HEK293 (cell line): ENCODE data around the gene GORAB.

Source experiments
- CTCF ChIA-PET: fragments of 350-600 bp; formaldehyde crosslinking; extraction: SDS; loops from one replicate; lab custom pipeline; 2021; ENCODE audit warnings: antibody characterized with exemption; lab: Yijun Ruan, JAX
- POLR2A ChIA-PET: fragments of 300-600 bp; formaldehyde crosslinking; extraction: SDS; loops from one replicate; lab custom pipeline; 2020; ENCODE audit warnings: antibody characterized with exemption, inconsistent platforms; lab: Yijun Ruan, JAX
- H3K27ac ChIP-seq: fragments of 200-500 bp; sonication (Bioruptor generic); 2 replicates; pipeline ENCODE4 v1.5.1; 2014; ENCODE audit warnings: low read depth, low read length, control low read depth, inconsistent platforms; ENCODE audit errors: extremely low read depth
- H3K36me3 ChIP-seq, 2 experiments: fragments of 200-500 bp in 1 of 2; sonication (Bioruptor generic) in 1 of 2; 1 replicate in 1 of 2; 2 replicates in 1 of 2; pipeline ENCODE4 v1.5.1; 2014 to 2017; ENCODE audit warnings: inconsistent platforms in 2 of 2, low read length in 2 of 2; ENCODE audit not compliant: control insufficient read depth in 2 of 2, insufficient read depth in 1 of 2
- H3K4me1 ChIP-seq: fragments of 200-500 bp; sonication (Bioruptor generic); 2 replicates; pipeline ENCODE4 v1.5.1; 2014; ENCODE audit warnings: mild to moderate bottlenecking, low read length, inconsistent platforms; ENCODE audit not compliant: control insufficient read depth, insufficient read depth
- H3K4me3 ChIP-seq: 2 replicates; pipeline ENCODE4 v1.5.1; 2011; ENCODE audit warnings: low read depth, mild to moderate bottlenecking, control low read depth, low read length, moderate library complexity
- H3K9me3 ChIP-seq: fragments of 200-500 bp; sonication (Bioruptor generic); 2 replicates; pipeline ENCODE4 v1.5.1; 2014; ENCODE audit warnings: low read depth, low read length, inconsistent platforms; ENCODE audit not compliant: control insufficient read depth, insufficient read depth
- AEBP2 ChIP-seq: fragments of 450-650 bp; formaldehyde crosslinking; IDR thresholded peaks from 2 replicates; pipeline ENCODE4 v1.5.1; 2016; ENCODE audit warnings: missing biosample characterization, missing genetic modification characterization, borderline replicate concordance
- EGR2 ChIP-seq: fragments of 450-650 bp; formaldehyde crosslinking; IDR thresholded peaks from 2 replicates; pipeline ENCODE4 v1.5.1; 2016; ENCODE audit warnings: low read depth, missing biosample characterization, missing genetic modification characterization
- KLF1 ChIP-seq: fragments of 450-650 bp; formaldehyde crosslinking; IDR thresholded peaks from 2 replicates; pipeline ENCODE4 v1.5.1; 2016; ENCODE audit warnings: missing biosample characterization, missing genetic modification characterization
- KLF8 ChIP-seq: fragments of 450-650 bp; formaldehyde crosslinking; IDR thresholded peaks from 2 replicates; pipeline ENCODE4 v1.5.1; 2016; ENCODE audit warnings: missing biosample characterization, missing genetic modification characterization
- OSR2 ChIP-seq: fragments of 450-650 bp; formaldehyde crosslinking; IDR thresholded peaks from 2 replicates; pipeline ENCODE4 v1.5.1; 2016; ENCODE audit warnings: missing biosample characterization, missing genetic modification characterization
- PRDM4 ChIP-seq: fragments of 450-650 bp; formaldehyde crosslinking; IDR thresholded peaks from 2 replicates; pipeline ENCODE4 v1.5.1; 2017; ENCODE audit warnings: missing biosample characterization, missing genetic modification characterization
- SETDB1 ChIP-seq: IDR thresholded peaks from one replicate; pipeline ENCODE4 v1.6.1; 2017; ENCODE audit warnings: mild to moderate bottlenecking, low read length, moderate library complexity, mixed read lengths; ENCODE audit not compliant: insufficient read length
- YY2 ChIP-seq: fragments of 450-650 bp; formaldehyde crosslinking; IDR thresholded peaks from 2 replicates; pipeline ENCODE4 v1.5.1; 2016; ENCODE audit warnings: missing biosample characterization, missing genetic modification characterization
- ZBTB48 ChIP-seq: fragments of 450-650 bp; formaldehyde crosslinking; IDR thresholded peaks from 2 replicates; pipeline ENCODE4 v1.5.1; 2016; ENCODE audit warnings: missing biosample characterization, missing genetic modification characterization
- ZBTB49 ChIP-seq: fragments of 450-650 bp; formaldehyde crosslinking; IDR thresholded peaks from 2 replicates; pipeline ENCODE4 v1.5.1; 2016; ENCODE audit warnings: missing biosample characterization, missing genetic modification characterization, low read depth
- ZNF16 ChIP-seq: fragments of 450-650 bp; formaldehyde crosslinking; IDR thresholded peaks from 2 replicates; pipeline ENCODE4 v1.5.1; 2016; ENCODE audit warnings: low read depth, missing biosample characterization, missing genetic modification characterization
- ZNF174 ChIP-seq: fragments of 450-650 bp; formaldehyde crosslinking; IDR thresholded peaks from 2 replicates; pipeline ENCODE4 v1.5.0; 2017; ENCODE audit warnings: missing biosample characterization, mild to moderate bottlenecking, missing genetic modification characterization
- ZNF23 ChIP-seq: fragments of 450-650 bp; formaldehyde crosslinking; IDR thresholded peaks from 2 replicates; pipeline ENCODE4 v1.5.1; 2016; ENCODE audit warnings: missing biosample characterization, missing genetic modification characterization, borderline replicate concordance
- ZNF24 ChIP-seq: fragments of 450-650 bp; formaldehyde crosslinking; IDR thresholded peaks from 2 replicates; pipeline ENCODE4 v1.5.1; 2016; ENCODE audit warnings: missing biosample characterization, missing genetic modification characterization
- ZNF341 ChIP-seq: fragments of 450-650 bp; formaldehyde crosslinking; IDR thresholded peaks from 2 replicates; pipeline ENCODE4; 2016; ENCODE audit warnings: low read depth, missing biosample characterization, missing genetic modification characterization
- ZNF350 ChIP-seq: fragments of 450-650 bp; formaldehyde crosslinking; IDR thresholded peaks from 2 replicates; pipeline ENCODE4 v1.5.0; 2017; ENCODE audit warnings: missing biosample characterization, mild to moderate bottlenecking, missing genetic modification characterization
- ZNF366 ChIP-seq: fragments of 450-650 bp; formaldehyde crosslinking; conservative IDR thresholded peaks from 2 replicates; pipeline ENCODE4 v1.5.1; 2016; ENCODE audit warnings: missing biosample characterization, missing genetic modification characterization
- ZNF391 ChIP-seq: fragments of 450-650 bp; formaldehyde crosslinking; IDR thresholded peaks from 2 replicates; pipeline ENCODE4 v1.5.1; 2016; ENCODE audit warnings: low read depth, missing biosample characterization, missing genetic modification characterization, borderline replicate concordance
- ZNF404 ChIP-seq: fragments of 450-650 bp; formaldehyde crosslinking; IDR thresholded peaks from 2 replicates; pipeline ENCODE4 v1.5.1; 2017; ENCODE audit warnings: missing biosample characterization, missing genetic modification characterization
- ZNF510 ChIP-seq: fragments of 450-650 bp; formaldehyde crosslinking; IDR thresholded peaks from 2 replicates; pipeline ENCODE4 v1.5.1; 2018; ENCODE audit warnings: mild to moderate bottlenecking, missing genetic modification characterization, missing biosample characterization; ENCODE audit not compliant: insufficient replicate concordance
- ZNF544 ChIP-seq: fragments of 450-650 bp; formaldehyde crosslinking; IDR thresholded peaks from 2 replicates; pipeline ENCODE4 v1.5.0; 2017; ENCODE audit warnings: missing biosample characterization, missing genetic modification characterization
- ZNF555 ChIP-seq: fragments of 450-650 bp; formaldehyde crosslinking; conservative IDR thresholded peaks from 2 replicates; pipeline ENCODE4 v1.5.1; 2017; ENCODE audit warnings: missing biosample characterization, mild to moderate bottlenecking, missing genetic modification characterization, inconsistent platforms
- ZNF610 ChIP-seq: fragments of 450-650 bp; formaldehyde crosslinking; IDR thresholded peaks from 2 replicates; pipeline ENCODE4 v1.5.1; 2016; ENCODE audit warnings: missing biosample characterization, missing genetic modification characterization, borderline replicate concordance
- ZNF621 ChIP-seq: fragments of 450-650 bp; formaldehyde crosslinking; IDR thresholded peaks from 2 replicates; pipeline ENCODE4 v1.5.1; 2017; ENCODE audit warnings: missing biosample characterization, missing genetic modification characterization
- ZNF654 ChIP-seq: fragments of 450-650 bp; formaldehyde crosslinking; IDR thresholded peaks from 2 replicates; pipeline ENCODE4 v1.5.1; 2016; ENCODE audit warnings: low read depth, missing biosample characterization, missing genetic modification characterization
- ZNF664 ChIP-seq: fragments of 450-650 bp; formaldehyde crosslinking; IDR thresholded peaks from 2 replicates; pipeline ENCODE4 v1.5.1; 2016; ENCODE audit warnings: missing biosample characterization, missing genetic modification characterization
- ZNF707 ChIP-seq: fragments of 450-650 bp; formaldehyde crosslinking; IDR thresholded peaks from 2 replicates; pipeline ENCODE4 v1.5.1; 2016; ENCODE audit warnings: missing biosample characterization, missing genetic modification characterization
- ZNF747 ChIP-seq: fragments of 450-650 bp; formaldehyde crosslinking; IDR thresholded peaks from 2 replicates; pipeline ENCODE4 v1.5.1; 2016; ENCODE audit warnings: missing biosample characterization, missing genetic modification characterization
- ZNF792 ChIP-seq: fragments of 450-650 bp; formaldehyde crosslinking; IDR thresholded peaks from 2 replicates; pipeline ENCODE4 v1.5.1; 2016; ENCODE audit warnings: missing biosample characterization, missing genetic modification characterization
- ZNF830 ChIP-seq: fragments of 450-650 bp; IDR thresholded peaks from 2 replicates; pipeline ENCODE4 v1.5.0; 2018; ENCODE audit warnings: missing biosample characterization, missing genetic modification characterization, low read depth, mild to moderate bottlenecking, moderate library complexity
- ZSCAN23 ChIP-seq: fragments of 450-650 bp; formaldehyde crosslinking; IDR thresholded peaks from 2 replicates; pipeline ENCODE4 v1.5.1; 2016; ENCODE audit warnings: missing biosample characterization, missing genetic modification characterization
- ZSCAN5A ChIP-seq: fragments of 450-650 bp; formaldehyde crosslinking; IDR thresholded peaks from 2 replicates; pipeline ENCODE4 v1.5.1; 2016; ENCODE audit warnings: missing biosample characterization, missing genetic modification characterization

GORAB gene

GRCh38 chr1:170590921-170591705 is 59.1 kb downstream of the GORAB start:
- no peaks in the 10 kb centered on the region for H3K36me3 ChIP-seq
- POLR2A ChIA-PET, result no interaction called here
- CTCF ChIA-PET, result interaction anchor here (0.7 kb wide), 2 partner anchors 99 to 397 kb away, joined by 4 to 5 read pairs; no protein-coding TSS in a partner anchor
- no peaks in the 10 kb centered on the region for H3K9me3 ChIP-seq
- no peak overlapping the region for H3K4me3 ChIP-seq
- H3K4me1 ChIP-seq, result peaks cover 16% of the 10 kb centered on the region
- H3K27ac ChIP-seq, result no peak overlapping the region
- TF ChIP-seq ZNF555 (tag by site-specific recombination) (no peak), ZSCAN23 (tag by site-specific recombination) (no peak), ZNF510 (tag by site-specific recombination) (no peak), ZNF747 (tag by site-specific recombination) (no peak), ZNF830 (tag by site-specific recombination) (no peak), KLF8 (tag by site-specific recombination) (no peak), ZNF350 (no peak), ZNF341 (tag by site-specific recombination) (no peak), ZSCAN5A (tag by site-specific recombination) (no peak), ZBTB49 (tag by site-specific recombination) (no peak), SETDB1 (no peak), ZNF404 (no peak), ZNF16 (tag by site-specific recombination) (no peak), ZNF621 (tag by site-specific recombination) (no peak), ZNF366 (0 out of 2 replicates have a peak, but pooled peaks have one; percentile 17), AEBP2 (tag by site-specific recombination) (no peak), ZNF24 (tag by site-specific recombination) (no peak), ZNF792 (tag by site-specific recombination) (no peak), ZNF654 (tag by site-specific recombination) (no peak), PRDM4 (tag by site-specific recombination) (0 out of 2 replicates have a peak, but pooled peaks have one; percentile 40), KLF1 (tag by site-specific recombination) (no peak), ZNF664 (tag by site-specific recombination) (no peak), OSR2 (tag by site-specific recombination) (peak; percentile 88), YY2 (no peak), ZNF391 (tag by site-specific recombination) (no peak), ZNF707 (tag by site-specific recombination) (no peak), ZNF610 (tag by site-specific recombination) (no peak), ZNF174 (tag by site-specific recombination) (no peak), EGR2 (no peak), ZNF544 (no peak), ZNF23 (no peak), ZBTB48 (no peak)
